HG02981 (cell line): Measurements from ENCODE around the gene PIGM.
A peak's percentile ranks its signal among the peaks of the same experiment; 100 is the strongest.

Experiments used
- ATAC-seq: cut with Tn5 transposase; IDR thresholded peaks from one replicate; pipeline ENCODE4 v1.9.1; 2021; ENCODE audit warnings: mild to moderate bottlenecking, moderate library complexity; ENCODE audit not compliant: unreplicated experiment

Gene PIGM

GRCh38 chr1:160031365-160032164 is at the start of gene PIGM:
Gene PIGM, minus strand, starts transcription at chr1:160031990. Its CDS starts 251 bp downstream, at chr1:160031739.
- ATAC-seq, result peak; percentile 94

GRCh38 chr1:160081261-160081936 is 49.6 kb upstream of the PIGM start, which contains the start of gene KCNJ9:
Gene KCNJ9, plus strand, starts transcription at chr1:160081538. Its CDS starts 2,493 bp downstream, at chr1:160084031.
- ATAC-seq, result no peak

- ATAC-seq, result no peak
Observed at GRCh38 chr1:160080381-160081100, 48.8 kb upstream of the PIGM start.

- no peak for ATAC-seq
Observed at GRCh38 chr1:160079448-160079847, 47.7 kb upstream of the PIGM start.

- peak; percentile 80 for ATAC-seq
Observed at GRCh38 chr1:160078512-160079195, 46.9 kb upstream of the PIGM start.

- no peak for ATAC-seq
Observed at GRCh38 chr1:160077486-160077885, 45.7 kb upstream of the PIGM start.

GRCh38 chr1:160076295-160076694 is 44.5 kb upstream of the PIGM start:
- ATAC-seq, result no peak

- no peak for ATAC-seq
Observed at GRCh38 chr1:160075836-160076235, 44.0 kb upstream of the PIGM start.

GRCh38 chr1:160074865-160075264 is 43.1 kb upstream of the PIGM start:
- no peak for ATAC-seq

GRCh38 chr1:160071289-160071688 is 39.5 kb upstream of the PIGM start:
- no peak for ATAC-seq

GRCh38 chr1:160070243-160071163 is 38.7 kb upstream of the PIGM start:
- no peak for ATAC-seq

GRCh38 chr1:160069460-160070231 is 37.9 kb upstream of the PIGM start, which contains the start of gene KCNJ10:
Gene KCNJ10, minus strand, starts transcription at chr1:160070160. Its CDS starts 27,628 bp downstream, at chr1:160042532.
- ATAC-seq, result no peak

GRCh38 chr1:160068225-160068624 is 36.4 kb upstream of the PIGM start:
- ATAC-seq, result no peak

GRCh38 chr1:160066829-160067745 is 35.3 kb upstream of the PIGM start:
- no peak for ATAC-seq

- no peak for ATAC-seq
Observed at GRCh38 chr1:160064746-160065145, 33.0 kb upstream of the PIGM start.

GRCh38 chr1:160064164-160064563 is 32.4 kb upstream of the PIGM start:
- no peak for ATAC-seq

- ATAC-seq, result no peak
Observed at GRCh38 chr1:160063176-160063575, 31.4 kb upstream of the PIGM start.

- ATAC-seq, result no peak
Observed at GRCh38 chr1:160062230-160062532, 30.4 kb upstream of the PIGM start.
